H1 (cell line): ENCODE results near the gene ZNF362. TPM values are rescaled to one million over a fixed set of nuclear protein-coding genes. Genes with fewer than 3 reads are reported as not detected.

Experiments
- CHD1 ChIP-seq: IDR thresholded peaks from 2 replicates; pipeline ENCODE4 v1.6.1; 2012; ENCODE audit warnings: low read depth, low read length, improper control_type of control experiment
- KDM5A ChIP-seq: fragments of 200-600 bp; IDR thresholded peaks from 2 replicates; pipeline ENCODE4 v1.7.1; 2012; ENCODE audit warnings: mild to moderate bottlenecking, low read length, inconsistent platforms, mixed read lengths
- POLR2AphosphoS5 ChIP-seq: IDR thresholded peaks from 2 replicates; pipeline ENCODE4 v1.6.1; 2011; ENCODE audit warnings: low read depth, low read length
- POU5F1 ChIP-seq: IDR thresholded peaks from 2 replicates; pipeline ENCODE4 v1.6.1; 2011; ENCODE audit warnings: low read depth, mild to moderate bottlenecking, low read length, moderate library complexity
- SP2 ChIP-seq: IDR thresholded peaks from 2 replicates; pipeline ENCODE4 v1.6.1; 2012; ENCODE audit warnings: mild to moderate bottlenecking, low read length, inconsistent platforms
- SRF ChIP-seq: IDR thresholded peaks from 2 replicates; pipeline ENCODE4 v1.6.1; 2011; ENCODE audit warnings: mild to moderate bottlenecking, low read depth, low read length, moderate library complexity
- SUZ12 ChIP-seq: fragments of 200-600 bp; sonication (generic); IDR thresholded peaks from 2 replicates; pipeline ENCODE4 v1.6.1; 2012; ENCODE audit warnings: mild to moderate bottlenecking, inconsistent platforms, low read length, moderate library complexity, mixed read lengths
- TCF12 ChIP-seq: IDR thresholded peaks from 2 replicates; pipeline ENCODE4 v1.6.1; 2011; ENCODE audit warnings: low read depth, mild to moderate bottlenecking, low read length
- polyA plus RNA-seq, 7 experiments: library from polyadenylated mRNA; depleted of rRNA in 3 of 7; stranded (reverse) in 5 of 7; unstranded in 2 of 7; fragments of >200 nt in 5 of 7; fragments of 200-250 nt in 2 of 7; gene quantifications; 1 replicate in 5 of 7; 2 replicates in 1 of 7; 4 replicates in 1 of 7; pipeline versions ENCODE4 v1.2.1 to v1.2.3, GENCODE V29; 2011 to 2013; ENCODE audit warnings: missing spikeins in 2 of 7, mixed read lengths in 2 of 7
- total RNA-seq: library from RNA; stranded (reverse); fragmentation: NEBNext Ultra II Directional; extraction: Animal tissue kit (Norgen Biotek cat#: 25700); gene quantifications from 2 replicates; pipeline ENCODE4 v1.2.1, GENCODE V29; 2021
- TF ChIP-seq, protein P1 (sequence below): fragments of 300-600 bp; sonication (generic); IDR thresholded peaks from 2 replicates; pipeline ENCODE4 v1.7.1; 2012; ENCODE audit warnings: low read length, moderate library complexity, mild to moderate bottlenecking, inconsistent platforms; ENCODE audit not compliant: insufficient replicate concordance
- TF ChIP-seq, protein P2 (sequence below): IDR thresholded peaks from 2 replicates; pipeline ENCODE4 v1.6.1; 2012; ENCODE audit warnings: low read length, inconsistent platforms

Gene ZNF362
- total and polyA plus RNA-seq, 2 of the 8 experiments (the other 6 are each of a cell fraction or from before 2014, with no cell fraction given), result 24.2 to 27.8 TPM

DNA sequence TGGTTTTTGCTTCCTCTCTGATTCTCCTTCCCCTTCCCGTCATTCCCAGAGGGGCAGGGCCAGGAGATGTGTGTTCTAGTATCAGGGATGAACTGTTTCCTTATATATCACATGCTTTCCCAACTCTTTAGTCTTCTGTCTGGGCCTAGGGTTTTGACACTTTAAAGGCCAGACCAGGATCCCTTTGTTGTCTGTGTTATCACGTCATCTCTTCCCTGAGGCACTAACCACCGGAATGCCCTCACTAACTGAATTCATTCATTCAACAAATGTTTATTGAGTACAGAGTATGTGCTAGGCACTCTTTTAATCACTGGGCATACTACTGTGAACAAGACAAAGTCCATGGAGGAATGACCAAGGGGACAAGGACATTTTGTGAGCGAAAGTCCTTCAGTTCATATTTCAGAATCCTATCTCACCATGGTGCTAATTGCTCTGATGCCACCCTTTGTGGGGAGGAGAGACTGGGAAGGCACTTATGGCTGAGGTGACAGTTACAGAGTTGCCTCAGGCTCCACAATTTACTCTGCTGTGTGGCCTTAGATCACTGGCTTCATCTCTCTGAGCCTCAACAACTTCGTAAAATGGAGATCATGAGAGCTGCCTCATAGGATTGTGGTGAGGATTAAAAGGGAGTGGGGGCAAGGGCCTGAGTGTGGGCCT is 12.0 kb upstream of the ZNF362 start (continued):
- TF ChIP-seq, protein P1, sequence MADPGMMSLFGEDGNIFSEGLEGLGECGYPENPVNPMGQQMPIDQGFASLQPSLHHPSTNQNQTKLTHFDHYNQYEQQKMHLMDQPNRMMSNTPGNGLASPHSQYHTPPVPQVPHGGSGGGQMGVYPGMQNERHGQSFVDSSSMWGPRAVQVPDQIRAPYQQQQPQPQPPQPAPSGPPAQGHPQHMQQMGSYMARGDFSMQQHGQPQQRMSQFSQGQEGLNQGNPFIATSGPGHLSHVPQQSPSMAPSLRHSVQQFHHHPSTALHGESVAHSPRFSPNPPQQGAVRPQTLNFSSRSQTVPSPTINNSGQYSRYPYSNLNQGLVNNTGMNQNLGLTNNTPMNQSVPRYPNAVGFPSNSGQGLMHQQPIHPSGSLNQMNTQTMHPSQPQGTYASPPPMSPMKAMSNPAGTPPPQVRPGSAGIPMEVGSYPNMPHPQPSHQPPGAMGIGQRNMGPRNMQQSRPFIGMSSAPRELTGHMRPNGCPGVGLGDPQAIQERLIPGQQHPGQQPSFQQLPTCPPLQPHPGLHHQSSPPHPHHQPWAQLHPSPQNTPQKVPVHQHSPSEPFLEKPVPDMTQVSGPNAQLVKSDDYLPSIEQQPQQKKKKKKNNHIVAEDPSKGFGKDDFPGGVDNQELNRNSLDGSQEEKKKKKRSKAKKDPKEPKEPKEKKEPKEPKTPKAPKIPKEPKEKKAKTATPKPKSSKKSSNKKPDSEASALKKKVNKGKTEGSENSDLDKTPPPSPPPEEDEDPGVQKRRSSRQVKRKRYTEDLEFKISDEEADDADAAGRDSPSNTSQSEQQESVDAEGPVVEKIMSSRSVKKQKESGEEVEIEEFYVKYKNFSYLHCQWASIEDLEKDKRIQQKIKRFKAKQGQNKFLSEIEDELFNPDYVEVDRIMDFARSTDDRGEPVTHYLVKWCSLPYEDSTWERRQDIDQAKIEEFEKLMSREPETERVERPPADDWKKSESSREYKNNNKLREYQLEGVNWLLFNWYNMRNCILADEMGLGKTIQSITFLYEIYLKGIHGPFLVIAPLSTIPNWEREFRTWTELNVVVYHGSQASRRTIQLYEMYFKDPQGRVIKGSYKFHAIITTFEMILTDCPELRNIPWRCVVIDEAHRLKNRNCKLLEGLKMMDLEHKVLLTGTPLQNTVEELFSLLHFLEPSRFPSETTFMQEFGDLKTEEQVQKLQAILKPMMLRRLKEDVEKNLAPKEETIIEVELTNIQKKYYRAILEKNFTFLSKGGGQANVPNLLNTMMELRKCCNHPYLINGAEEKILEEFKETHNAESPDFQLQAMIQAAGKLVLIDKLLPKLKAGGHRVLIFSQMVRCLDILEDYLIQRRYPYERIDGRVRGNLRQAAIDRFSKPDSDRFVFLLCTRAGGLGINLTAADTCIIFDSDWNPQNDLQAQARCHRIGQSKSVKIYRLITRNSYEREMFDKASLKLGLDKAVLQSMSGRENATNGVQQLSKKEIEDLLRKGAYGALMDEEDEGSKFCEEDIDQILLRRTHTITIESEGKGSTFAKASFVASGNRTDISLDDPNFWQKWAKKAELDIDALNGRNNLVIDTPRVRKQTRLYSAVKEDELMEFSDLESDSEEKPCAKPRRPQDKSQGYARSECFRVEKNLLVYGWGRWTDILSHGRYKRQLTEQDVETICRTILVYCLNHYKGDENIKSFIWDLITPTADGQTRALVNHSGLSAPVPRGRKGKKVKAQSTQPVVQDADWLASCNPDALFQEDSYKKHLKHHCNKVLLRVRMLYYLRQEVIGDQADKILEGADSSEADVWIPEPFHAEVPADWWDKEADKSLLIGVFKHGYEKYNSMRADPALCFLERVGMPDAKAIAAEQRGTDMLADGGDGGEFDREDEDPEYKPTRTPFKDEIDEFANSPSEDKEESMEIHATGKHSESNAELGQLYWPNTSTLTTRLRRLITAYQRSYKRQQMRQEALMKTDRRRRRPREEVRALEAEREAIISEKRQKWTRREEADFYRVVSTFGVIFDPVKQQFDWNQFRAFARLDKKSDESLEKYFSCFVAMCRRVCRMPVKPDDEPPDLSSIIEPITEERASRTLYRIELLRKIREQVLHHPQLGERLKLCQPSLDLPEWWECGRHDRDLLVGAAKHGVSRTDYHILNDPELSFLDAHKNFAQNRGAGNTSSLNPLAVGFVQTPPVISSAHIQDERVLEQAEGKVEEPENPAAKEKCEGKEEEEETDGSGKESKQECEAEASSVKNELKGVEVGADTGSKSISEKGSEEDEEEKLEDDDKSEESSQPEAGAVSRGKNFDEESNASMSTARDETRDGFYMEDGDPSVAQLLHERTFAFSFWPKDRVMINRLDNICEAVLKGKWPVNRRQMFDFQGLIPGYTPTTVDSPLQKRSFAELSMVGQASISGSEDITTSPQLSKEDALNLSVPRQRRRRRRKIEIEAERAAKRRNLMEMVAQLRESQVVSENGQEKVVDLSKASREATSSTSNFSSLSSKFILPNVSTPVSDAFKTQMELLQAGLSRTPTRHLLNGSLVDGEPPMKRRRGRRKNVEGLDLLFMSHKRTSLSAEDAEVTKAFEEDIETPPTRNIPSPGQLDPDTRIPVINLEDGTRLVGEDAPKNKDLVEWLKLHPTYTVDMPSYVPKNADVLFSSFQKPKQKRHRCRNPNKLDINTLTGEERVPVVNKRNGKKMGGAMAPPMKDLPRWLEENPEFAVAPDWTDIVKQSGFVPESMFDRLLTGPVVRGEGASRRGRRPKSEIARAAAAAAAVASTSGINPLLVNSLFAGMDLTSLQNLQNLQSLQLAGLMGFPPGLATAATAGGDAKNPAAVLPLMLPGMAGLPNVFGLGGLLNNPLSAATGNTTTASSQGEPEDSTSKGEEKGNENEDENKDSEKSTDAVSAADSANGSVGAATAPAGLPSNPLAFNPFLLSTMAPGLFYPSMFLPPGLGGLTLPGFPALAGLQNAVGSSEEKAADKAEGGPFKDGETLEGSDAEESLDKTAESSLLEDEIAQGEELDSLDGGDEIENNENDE, result no peak
- TF ChIP-seq POLR2AphosphoS5 (no peak), POU5F1 (no peak), SP2 (no peak), SUZ12 (no peak), TCF12 (no peak), CHD1 (no peak), KDM5A (no peak), SRF (no peak)
- TF ChIP-seq, protein P2, sequence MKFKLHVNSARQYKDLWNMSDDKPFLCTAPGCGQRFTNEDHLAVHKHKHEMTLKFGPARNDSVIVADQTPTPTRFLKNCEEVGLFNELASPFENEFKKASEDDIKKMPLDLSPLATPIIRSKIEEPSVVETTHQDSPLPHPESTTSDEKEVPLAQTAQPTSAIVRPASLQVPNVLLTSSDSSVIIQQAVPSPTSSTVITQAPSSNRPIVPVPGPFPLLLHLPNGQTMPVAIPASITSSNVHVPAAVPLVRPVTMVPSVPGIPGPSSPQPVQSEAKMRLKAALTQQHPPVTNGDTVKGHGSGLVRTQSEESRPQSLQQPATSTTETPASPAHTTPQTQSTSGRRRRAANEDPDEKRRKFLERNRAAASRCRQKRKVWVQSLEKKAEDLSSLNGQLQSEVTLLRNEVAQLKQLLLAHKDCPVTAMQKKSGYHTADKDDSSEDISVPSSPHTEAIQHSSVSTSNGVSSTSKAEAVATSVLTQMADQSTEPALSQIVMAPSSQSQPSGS, result no peak
